WTC11 (cell line): ENCODE results near the gene RAB3IL1.

ENCODE experiments used
- EMX1 ChIP-seq: fragments of 250-450 bp; sonication (Bioruptor Pico); IDR thresholded peaks from 2 replicates; pipeline ENCODE4 v1.8.0; 2021; ENCODE audit warnings: mild to moderate bottlenecking
- NFE2L1 ChIP-seq: sonication (generic); formaldehyde crosslinking; IDR thresholded peaks from 2 replicates; pipeline ENCODE4 v1.8.1; 2023; ENCODE audit warnings: missing genetic modification reagents
- NFYB ChIP-seq: sonication (generic); formaldehyde crosslinking; conservative IDR thresholded peaks from 2 replicates; pipeline ENCODE4 v1.8.0; 2022; ENCODE audit warnings: low read depth, missing genetic modification reagents
- NR1H2 ChIP-seq: sonication (generic); formaldehyde crosslinking; IDR thresholded peaks from 2 replicates; pipeline ENCODE4 v1.9.0; 2021; ENCODE audit warnings: mild to moderate bottlenecking, moderate library complexity, missing genetic modification reagents
- TEAD4 ChIP-seq: sonication (generic); formaldehyde crosslinking; IDR thresholded peaks from 2 replicates; pipeline ENCODE4 v1.8.0; 2022; ENCODE audit warnings: mild to moderate bottlenecking, missing genetic modification reagents
- ZNF121 ChIP-seq: sonication (generic); formaldehyde crosslinking; IDR thresholded peaks from 2 replicates; pipeline ENCODE4 v1.8.0; 2023; ENCODE audit warnings: missing genetic modification reagents
- ZNF263 ChIP-seq: sonication (generic); formaldehyde crosslinking; IDR thresholded peaks from 2 replicates; pipeline ENCODE4 v1.8.1; 2022; ENCODE audit warnings: low read depth, mild to moderate bottlenecking, moderate library complexity, missing genetic modification reagents
- TF ChIP-seq, protein P1 (sequence below): sonication (generic); formaldehyde crosslinking; IDR thresholded peaks from 2 replicates; pipeline ENCODE4 v1.8.1; 2023; ENCODE audit warnings: mild to moderate bottlenecking, moderate library complexity, missing genetic modification reagents
- TF ChIP-seq, protein P2 (sequence below): sonication (generic); formaldehyde crosslinking; IDR thresholded peaks from 2 replicates; pipeline ENCODE4 v1.8.1; 2022; ENCODE audit warnings: low read depth, missing genetic modification reagents, borderline replicate concordance
- TF ChIP-seq, protein P3 (sequence below): fragments of 200-600 bp; IDR thresholded peaks from 2 replicates; pipeline ENCODE4 v1.8.0; 2022; ENCODE audit warnings: antibody characterized with exemption
- TF ChIP-seq, protein P4 (sequence below): sonication (generic); formaldehyde crosslinking; IDR thresholded peaks from 2 replicates; pipeline ENCODE4 v1.8.0; 2022; ENCODE audit warnings: mild to moderate bottlenecking, missing genetic modification reagents
- TF ChIP-seq, protein P5 (sequence below): sonication (generic); formaldehyde crosslinking; IDR thresholded peaks from 2 replicates; pipeline ENCODE4 v1.8.0; 2022; ENCODE audit warnings: missing genetic modification reagents
- TF ChIP-seq, protein P6 (sequence below): sonication (generic); formaldehyde crosslinking; IDR thresholded peaks from 2 replicates; pipeline ENCODE4 v1.8.0; 2022; ENCODE audit warnings: mild to moderate bottlenecking, missing genetic modification reagents
- TF ChIP-seq, protein P7 (sequence below): sonication (generic); formaldehyde crosslinking; conservative IDR thresholded peaks from 2 replicates; pipeline ENCODE4 v1.8.1; 2023; ENCODE audit warnings: mild to moderate bottlenecking, low read depth, missing genetic modification reagents, moderate library complexity

DNA sequence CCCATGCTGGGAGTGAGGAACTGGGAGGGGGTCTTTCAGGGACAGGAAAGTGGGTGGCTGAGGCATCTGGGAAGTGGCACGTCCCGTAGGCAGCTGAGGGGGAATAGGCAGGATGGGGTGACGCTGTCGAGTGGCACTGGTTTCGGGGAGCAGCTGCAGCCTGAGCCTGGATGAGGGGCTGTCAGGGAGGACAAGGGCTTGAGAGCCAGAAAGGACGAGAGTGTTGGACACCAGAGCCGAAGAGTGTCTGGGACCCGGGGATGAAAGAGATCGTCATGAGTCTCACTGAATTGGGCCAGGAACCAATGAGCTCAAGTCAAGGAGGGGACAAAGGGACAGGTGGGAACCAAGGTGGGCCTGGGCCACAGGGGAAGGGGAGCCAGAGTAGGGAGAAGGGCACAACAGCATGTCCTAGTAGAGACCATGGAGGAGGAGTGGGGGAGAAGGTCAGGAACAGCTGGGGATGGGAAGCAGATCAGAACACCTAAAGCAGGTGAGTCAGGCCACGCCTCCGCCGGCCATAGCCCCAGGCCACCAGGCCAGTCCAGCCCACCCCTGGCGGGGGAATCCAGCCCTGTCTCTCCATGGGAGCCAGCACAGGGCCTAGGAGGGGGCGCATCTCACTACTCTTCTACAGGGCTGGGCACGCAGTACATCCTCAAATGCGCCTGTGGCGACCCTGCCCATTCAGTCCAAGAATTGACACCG, 4.2 kb downstream of the RAB3IL1 start:
- TF ChIP-seq NFYB (CRISPR knock-in tag) = no peak
- no peak for TF ChIP-seq NR1H2 (CRISPR knock-in tag)
- TF ChIP-seq, protein P1, sequence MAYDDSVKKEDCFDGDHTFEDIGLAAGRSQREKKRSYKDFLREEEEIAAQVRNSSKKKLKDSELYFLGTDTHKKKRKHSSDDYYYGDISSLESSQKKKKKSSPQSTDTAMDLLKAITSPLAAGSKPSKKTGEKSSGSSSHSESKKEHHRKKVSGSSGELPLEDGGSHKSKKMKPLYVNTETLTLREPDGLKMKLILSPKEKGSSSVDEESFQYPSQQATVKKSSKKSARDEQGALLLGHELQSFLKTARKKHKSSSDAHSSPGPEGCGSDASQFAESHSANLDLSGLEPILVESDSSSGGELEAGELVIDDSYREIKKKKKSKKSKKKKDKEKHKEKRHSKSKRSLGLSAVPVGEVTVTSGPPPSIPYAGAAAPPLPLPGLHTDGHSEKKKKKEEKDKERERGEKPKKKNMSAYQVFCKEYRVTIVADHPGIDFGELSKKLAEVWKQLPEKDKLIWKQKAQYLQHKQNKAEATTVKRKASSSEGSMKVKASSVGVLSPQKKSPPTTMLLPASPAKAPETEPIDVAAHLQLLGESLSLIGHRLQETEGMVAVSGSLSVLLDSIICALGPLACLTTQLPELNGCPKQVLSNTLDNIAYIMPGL = no peak
- TF ChIP-seq EMX1 (CRISPR knock-in tag) = no peak
- TF ChIP-seq, protein P2, sequence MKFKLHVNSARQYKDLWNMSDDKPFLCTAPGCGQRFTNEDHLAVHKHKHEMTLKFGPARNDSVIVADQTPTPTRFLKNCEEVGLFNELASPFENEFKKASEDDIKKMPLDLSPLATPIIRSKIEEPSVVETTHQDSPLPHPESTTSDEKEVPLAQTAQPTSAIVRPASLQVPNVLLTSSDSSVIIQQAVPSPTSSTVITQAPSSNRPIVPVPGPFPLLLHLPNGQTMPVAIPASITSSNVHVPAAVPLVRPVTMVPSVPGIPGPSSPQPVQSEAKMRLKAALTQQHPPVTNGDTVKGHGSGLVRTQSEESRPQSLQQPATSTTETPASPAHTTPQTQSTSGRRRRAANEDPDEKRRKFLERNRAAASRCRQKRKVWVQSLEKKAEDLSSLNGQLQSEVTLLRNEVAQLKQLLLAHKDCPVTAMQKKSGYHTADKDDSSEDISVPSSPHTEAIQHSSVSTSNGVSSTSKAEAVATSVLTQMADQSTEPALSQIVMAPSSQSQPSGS = no peak
- TF ChIP-seq, protein P3, sequence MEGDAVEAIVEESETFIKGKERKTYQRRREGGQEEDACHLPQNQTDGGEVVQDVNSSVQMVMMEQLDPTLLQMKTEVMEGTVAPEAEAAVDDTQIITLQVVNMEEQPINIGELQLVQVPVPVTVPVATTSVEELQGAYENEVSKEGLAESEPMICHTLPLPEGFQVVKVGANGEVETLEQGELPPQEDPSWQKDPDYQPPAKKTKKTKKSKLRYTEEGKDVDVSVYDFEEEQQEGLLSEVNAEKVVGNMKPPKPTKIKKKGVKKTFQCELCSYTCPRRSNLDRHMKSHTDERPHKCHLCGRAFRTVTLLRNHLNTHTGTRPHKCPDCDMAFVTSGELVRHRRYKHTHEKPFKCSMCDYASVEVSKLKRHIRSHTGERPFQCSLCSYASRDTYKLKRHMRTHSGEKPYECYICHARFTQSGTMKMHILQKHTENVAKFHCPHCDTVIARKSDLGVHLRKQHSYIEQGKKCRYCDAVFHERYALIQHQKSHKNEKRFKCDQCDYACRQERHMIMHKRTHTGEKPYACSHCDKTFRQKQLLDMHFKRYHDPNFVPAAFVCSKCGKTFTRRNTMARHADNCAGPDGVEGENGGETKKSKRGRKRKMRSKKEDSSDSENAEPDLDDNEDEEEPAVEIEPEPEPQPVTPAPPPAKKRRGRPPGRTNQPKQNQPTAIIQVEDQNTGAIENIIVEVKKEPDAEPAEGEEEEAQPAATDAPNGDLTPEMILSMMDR = no peak
- TF ChIP-seq, protein P4, sequence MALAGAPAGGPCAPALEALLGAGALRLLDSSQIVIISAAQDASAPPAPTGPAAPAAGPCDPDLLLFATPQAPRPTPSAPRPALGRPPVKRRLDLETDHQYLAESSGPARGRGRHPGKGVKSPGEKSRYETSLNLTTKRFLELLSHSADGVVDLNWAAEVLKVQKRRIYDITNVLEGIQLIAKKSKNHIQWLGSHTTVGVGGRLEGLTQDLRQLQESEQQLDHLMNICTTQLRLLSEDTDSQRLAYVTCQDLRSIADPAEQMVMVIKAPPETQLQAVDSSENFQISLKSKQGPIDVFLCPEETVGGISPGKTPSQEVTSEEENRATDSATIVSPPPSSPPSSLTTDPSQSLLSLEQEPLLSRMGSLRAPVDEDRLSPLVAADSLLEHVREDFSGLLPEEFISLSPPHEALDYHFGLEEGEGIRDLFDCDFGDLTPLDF (CRISPR knock-in tag) = no peak
- TF ChIP-seq, protein P5, sequence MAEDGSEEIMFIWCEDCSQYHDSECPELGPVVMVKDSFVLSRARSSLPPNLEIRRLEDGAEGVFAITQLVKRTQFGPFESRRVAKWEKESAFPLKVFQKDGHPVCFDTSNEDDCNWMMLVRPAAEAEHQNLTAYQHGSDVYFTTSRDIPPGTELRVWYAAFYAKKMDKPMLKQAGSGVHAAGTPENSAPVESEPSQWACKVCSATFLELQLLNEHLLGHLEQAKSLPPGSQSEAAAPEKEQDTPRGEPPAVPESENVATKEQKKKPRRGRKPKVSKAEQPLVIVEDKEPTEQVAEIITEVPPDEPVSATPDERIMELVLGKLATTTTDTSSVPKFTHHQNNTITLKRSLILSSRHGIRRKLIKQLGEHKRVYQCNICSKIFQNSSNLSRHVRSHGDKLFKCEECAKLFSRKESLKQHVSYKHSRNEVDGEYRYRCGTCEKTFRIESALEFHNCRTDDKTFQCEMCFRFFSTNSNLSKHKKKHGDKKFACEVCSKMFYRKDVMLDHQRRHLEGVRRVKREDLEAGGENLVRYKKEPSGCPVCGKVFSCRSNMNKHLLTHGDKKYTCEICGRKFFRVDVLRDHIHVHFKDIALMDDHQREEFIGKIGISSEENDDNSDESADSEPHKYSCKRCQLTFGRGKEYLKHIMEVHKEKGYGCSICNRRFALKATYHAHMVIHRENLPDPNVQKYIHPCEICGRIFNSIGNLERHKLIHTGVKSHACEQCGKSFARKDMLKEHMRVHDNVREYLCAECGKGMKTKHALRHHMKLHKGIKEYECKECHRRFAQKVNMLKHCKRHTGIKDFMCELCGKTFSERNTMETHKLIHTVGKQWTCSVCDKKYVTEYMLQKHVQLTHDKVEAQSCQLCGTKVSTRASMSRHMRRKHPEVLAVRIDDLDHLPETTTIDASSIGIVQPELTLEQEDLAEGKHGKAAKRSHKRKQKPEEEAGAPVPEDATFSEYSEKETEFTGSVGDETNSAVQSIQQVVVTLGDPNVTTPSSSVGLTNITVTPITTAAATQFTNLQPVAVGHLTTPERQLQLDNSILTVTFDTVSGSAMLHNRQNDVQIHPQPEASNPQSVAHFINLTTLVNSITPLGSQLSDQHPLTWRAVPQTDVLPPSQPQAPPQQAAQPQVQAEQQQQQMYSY (CRISPR knock-in tag) = no peak
- no peak for TF ChIP-seq ZNF263 (CRISPR knock-in tag)
- TF ChIP-seq, protein P6, sequence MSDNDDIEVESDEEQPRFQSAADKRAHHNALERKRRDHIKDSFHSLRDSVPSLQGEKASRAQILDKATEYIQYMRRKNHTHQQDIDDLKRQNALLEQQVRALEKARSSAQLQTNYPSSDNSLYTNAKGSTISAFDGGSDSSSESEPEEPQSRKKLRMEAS = no peak
- TF ChIP-seq NFE2L1 (CRISPR knock-in tag) = no peak
- TF ChIP-seq, protein P7, sequence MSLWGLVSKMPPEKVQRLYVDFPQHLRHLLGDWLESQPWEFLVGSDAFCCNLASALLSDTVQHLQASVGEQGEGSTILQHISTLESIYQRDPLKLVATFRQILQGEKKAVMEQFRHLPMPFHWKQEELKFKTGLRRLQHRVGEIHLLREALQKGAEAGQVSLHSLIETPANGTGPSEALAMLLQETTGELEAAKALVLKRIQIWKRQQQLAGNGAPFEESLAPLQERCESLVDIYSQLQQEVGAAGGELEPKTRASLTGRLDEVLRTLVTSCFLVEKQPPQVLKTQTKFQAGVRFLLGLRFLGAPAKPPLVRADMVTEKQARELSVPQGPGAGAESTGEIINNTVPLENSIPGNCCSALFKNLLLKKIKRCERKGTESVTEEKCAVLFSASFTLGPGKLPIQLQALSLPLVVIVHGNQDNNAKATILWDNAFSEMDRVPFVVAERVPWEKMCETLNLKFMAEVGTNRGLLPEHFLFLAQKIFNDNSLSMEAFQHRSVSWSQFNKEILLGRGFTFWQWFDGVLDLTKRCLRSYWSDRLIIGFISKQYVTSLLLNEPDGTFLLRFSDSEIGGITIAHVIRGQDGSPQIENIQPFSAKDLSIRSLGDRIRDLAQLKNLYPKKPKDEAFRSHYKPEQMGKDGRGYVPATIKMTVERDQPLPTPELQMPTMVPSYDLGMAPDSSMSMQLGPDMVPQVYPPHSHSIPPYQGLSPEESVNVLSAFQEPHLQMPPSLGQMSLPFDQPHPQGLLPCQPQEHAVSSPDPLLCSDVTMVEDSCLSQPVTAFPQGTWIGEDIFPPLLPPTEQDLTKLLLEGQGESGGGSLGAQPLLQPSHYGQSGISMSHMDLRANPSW = no peak
- no peak for TF ChIP-seq TEAD4 (CRISPR knock-in tag)
- TF ChIP-seq ZNF121 (CRISPR knock-in tag) = no peak
